Liver (tissue), 9 donors: Measurements from ENCODE around the gene TP73. TPM values are rescaled to one million over a fixed set of nuclear protein-coding genes. Genes with fewer than 3 reads are reported as not detected.

ENCODE experiments used
- DNase-seq: peaks from one replicate; pipeline ENCODE4 v3.0.0-alpha.2; 2017; ENCODE audit warnings: low spot score
- H3K27ac ChIP-seq, 2 donors: one replicate each; pipeline ENCODE4 v1.7.0; 2013; ENCODE audit warnings: inconsistent platforms in 2 of 2, low read length in 2 of 2, control low read depth in 1 of 2, low read depth in 1 of 2, mild to moderate bottlenecking in 1 of 2
- H3K27me3 ChIP-seq, 4 donors: one replicate each; pipeline versions ENCODE4 v1.6.1 to v1.7.0; 2013; ENCODE audit warnings: low read length in 3 of 4, inconsistent platforms in 1 of 4, mild to moderate bottlenecking in 1 of 4, moderate library complexity in 1 of 4; ENCODE audit not compliant: control insufficient read depth in 4 of 4, insufficient read depth in 4 of 4
- H3K36me3 ChIP-seq, 4 donors: one replicate each; pipeline versions ENCODE4 v1.6.1 to v1.7.0; 2013; ENCODE audit warnings: low read length in 3 of 4, mild to moderate bottlenecking in 3 of 4, low read depth in 1 of 4, moderate library complexity in 1 of 4; ENCODE audit not compliant: control insufficient read depth in 4 of 4, insufficient read depth in 3 of 4
- H3K4me1 ChIP-seq, 4 donors: one replicate each; pipeline versions ENCODE4 v1.6.1 to v1.7.0; 2013; ENCODE audit warnings: low read length in 3 of 4, mild to moderate bottlenecking in 3 of 4, moderate library complexity in 1 of 4; ENCODE audit not compliant: control insufficient read depth in 4 of 4, insufficient read depth in 4 of 4
- H3K4me3 ChIP-seq, 3 donors: one replicate each; pipeline versions ENCODE4 v1.6.1 to v1.7.0; 2013; ENCODE audit warnings: low read length in 3 of 3, control low read depth in 1 of 3, low read depth in 1 of 3, mild to moderate bottlenecking in 1 of 3
- H3K9ac ChIP-seq, 2 donors: one replicate each; pipeline ENCODE4 v1.7.0; 2013; ENCODE audit warnings: low read length in 2 of 2, mild to moderate bottlenecking in 2 of 2, moderate library complexity in 2 of 2, control low read depth in 1 of 2, low read depth in 1 of 2
- H3K9me3 ChIP-seq, 4 donors: one replicate each; pipeline versions ENCODE4 v1.6.1 to v1.7.0; 2013; ENCODE audit warnings: low read length in 3 of 4; ENCODE audit not compliant: control insufficient read depth in 4 of 4
- ATF3 ChIP-seq: IDR thresholded peaks from 2 replicates; pipeline ENCODE4 v1.6.1; 2016; ENCODE audit warnings: antibody characterized with exemption
- EGR1 ChIP-seq, 2 donors: IDR thresholded peaks; 2 replicates each; pipeline ENCODE4 v1.6.1; 2016 to 2018; ENCODE audit warnings: antibody characterized with exemption in 2 of 2, low read depth in 2 of 2
- FOXA1 ChIP-seq: IDR thresholded peaks from 2 replicates; pipeline ENCODE4 v1.6.1; 2016; ENCODE audit warnings: antibody characterized with exemption
- FOXA2 ChIP-seq: IDR thresholded peaks from 2 replicates; pipeline ENCODE4 v1.6.1; 2016; ENCODE audit warnings: antibody characterized with exemption
- GABPA ChIP-seq, 2 donors: IDR thresholded peaks in 1 of 2; conservative IDR thresholded peaks in 1 of 2; 2 replicates each; pipeline ENCODE4 v1.6.1; 2016; ENCODE audit warnings: antibody characterized with exemption in 2 of 2, mild to moderate bottlenecking in 1 of 2, moderate library complexity in 1 of 2
- HNF4A ChIP-seq, 2 donors: conservative IDR thresholded peaks; 2 replicates each; pipeline ENCODE4 v1.6.1; 2016; ENCODE audit warnings: antibody characterized with exemption in 2 of 2, mild to moderate bottlenecking in 2 of 2
- HNF4G ChIP-seq: IDR thresholded peaks from 2 replicates; pipeline ENCODE4 v1.6.1; 2016; ENCODE audit warnings: antibody characterized with exemption
- JUND ChIP-seq, 2 donors: IDR thresholded peaks; 2 replicates each; pipeline ENCODE4 v1.6.1; 2016; ENCODE audit warnings: antibody characterized with exemption in 2 of 2
- NR2F2 ChIP-seq: IDR thresholded peaks from 2 replicates; pipeline ENCODE4 v1.6.1; 2016; ENCODE audit warnings: antibody characterized with exemption
- RAD21 ChIP-seq, 2 donors: IDR thresholded peaks; 2 replicates each; pipeline ENCODE4 v1.6.1; 2016; ENCODE audit warnings: antibody characterized with exemption in 2 of 2, mild to moderate bottlenecking in 2 of 2
- RXRA ChIP-seq, 2 donors: IDR thresholded peaks; 2 replicates each; pipeline ENCODE4 v1.6.1; 2017 to 2018; ENCODE audit warnings: antibody characterized with exemption in 2 of 2, mild to moderate bottlenecking in 1 of 2
- SP1 ChIP-seq: IDR thresholded peaks from 2 replicates; pipeline ENCODE4 v1.6.1; 2018; ENCODE audit warnings: antibody characterized with exemption, mild to moderate bottlenecking
- TAF1 ChIP-seq: conservative IDR thresholded peaks from 2 replicates; pipeline ENCODE4 v1.6.1; 2016; ENCODE audit warnings: antibody characterized with exemption, mild to moderate bottlenecking
- YY1 ChIP-seq: IDR thresholded peaks from 2 replicates; pipeline ENCODE4 v1.6.1; 2016; ENCODE audit warnings: antibody characterized with exemption, mild to moderate bottlenecking
- WGBS: extraction: QIAGEN DNeasy Blood & Tissue Kit; methylation state at CpG from one replicate; pipeline ENCODE4 v1.1.7; 2013; 5-methylcytosine and 5-hydroxymethylcytosine counted together
- polyA plus RNA-seq, 2 donors: library from polyadenylated mRNA; stranded (reverse) in 1 of 2; unstranded in 1 of 2; fragments of 200-250 nt in 1 of 2; fragments of >200 nt in 1 of 2; fragmentation: Nextera tagmentation in 1 of 2; extraction: Ambion mirVana in 1 of 2; gene quantifications; one replicate each; pipeline versions ENCODE4 v1.2.1 to v1.2.3, GENCODE V29; 2013 to 2015
- total RNA-seq, 2 donors: library from RNA; depleted of rRNA; stranded (reverse); fragments of >200 nt; gene quantifications; one replicate each; pipeline ENCODE4 v1.2.3, GENCODE V29; 2014
- TF ChIP-seq, protein P1 (sequence below): IDR thresholded peaks from 2 replicates; pipeline ENCODE4 v1.6.1; 2016; ENCODE audit warnings: antibody characterized with exemption
- TF ChIP-seq, protein P2 (sequence below): IDR thresholded peaks from 2 replicates; pipeline ENCODE4 v1.6.1; 2016; ENCODE audit warnings: antibody characterized with exemption, mild to moderate bottlenecking
- TF ChIP-seq, protein P3 (sequence below): fragments of 150-350 bp; IDR thresholded peaks from 2 replicates; pipeline ENCODE4 v1.5.1; 2017; ENCODE audit warnings: improper control_type of control experiment, low read depth, low read length; ENCODE audit not compliant: missing input control
- TF ChIP-seq, protein P4 (sequence below): IDR thresholded peaks from 2 replicates; pipeline ENCODE4 v1.6.1; 2016; ENCODE audit warnings: antibody characterized with exemption
- donor health status: healthy.
- donor health status: healthy.
- donor health status: healthy.
- donor health status: healthy.
- donor health status: healthy.

TP73 gene
- total and polyA plus RNA-seq, 4 donors = 0.08 to 0.29 (median 0.18) TPM

DNA sequence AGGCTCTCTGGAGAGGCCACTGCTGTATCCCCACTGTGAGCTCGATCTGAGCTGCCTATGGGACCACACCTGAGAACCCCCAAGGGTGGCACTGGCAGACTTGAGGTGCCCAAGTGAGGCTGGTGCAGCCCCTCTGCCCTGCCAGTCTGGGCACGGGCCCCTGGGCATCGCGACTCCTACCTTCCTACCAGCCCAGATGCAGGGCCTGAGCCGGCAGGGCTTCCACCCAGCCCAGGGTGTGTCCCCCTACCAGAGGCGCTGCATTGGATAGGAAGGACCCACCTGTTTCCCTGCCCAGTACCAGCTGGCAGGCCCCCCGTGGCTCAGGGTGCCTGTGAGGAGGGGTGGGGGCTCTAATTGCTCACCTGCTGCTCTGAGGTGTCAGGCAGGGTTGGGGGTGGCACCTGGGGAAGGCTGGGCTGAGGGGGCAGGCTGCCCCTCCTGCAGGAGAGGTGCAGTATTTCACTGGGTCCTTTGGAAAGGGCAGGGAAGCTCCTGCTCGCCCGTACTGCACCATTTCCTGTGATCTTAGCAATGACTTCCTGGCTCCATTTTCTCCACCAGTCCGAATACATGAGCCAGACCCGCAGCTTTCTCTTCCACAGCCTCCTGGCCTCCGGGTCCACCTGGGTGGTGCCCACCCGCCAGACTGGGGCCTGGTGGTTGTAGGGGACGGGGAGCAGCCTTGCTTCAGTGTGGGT, 11.8 kb downstream of the TP73 start (continued):
- no peak for TF ChIP-seq YY1
- TF ChIP-seq, protein P1, sequence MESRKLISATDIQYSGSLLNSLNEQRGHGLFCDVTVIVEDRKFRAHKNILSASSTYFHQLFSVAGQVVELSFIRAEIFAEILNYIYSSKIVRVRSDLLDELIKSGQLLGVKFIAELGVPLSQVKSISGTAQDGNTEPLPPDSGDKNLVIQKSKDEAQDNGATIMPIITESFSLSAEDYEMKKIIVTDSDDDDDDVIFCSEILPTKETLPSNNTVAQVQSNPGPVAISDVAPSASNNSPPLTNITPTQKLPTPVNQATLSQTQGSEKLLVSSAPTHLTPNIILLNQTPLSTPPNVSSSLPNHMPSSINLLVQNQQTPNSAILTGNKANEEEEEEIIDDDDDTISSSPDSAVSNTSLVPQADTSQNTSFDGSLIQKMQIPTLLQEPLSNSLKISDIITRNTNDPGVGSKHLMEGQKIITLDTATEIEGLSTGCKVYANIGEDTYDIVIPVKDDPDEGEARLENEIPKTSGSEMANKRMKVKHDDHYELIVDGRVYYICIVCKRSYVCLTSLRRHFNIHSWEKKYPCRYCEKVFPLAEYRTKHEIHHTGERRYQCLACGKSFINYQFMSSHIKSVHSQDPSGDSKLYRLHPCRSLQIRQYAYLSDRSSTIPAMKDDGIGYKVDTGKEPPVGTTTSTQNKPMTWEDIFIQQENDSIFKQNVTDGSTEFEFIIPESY = no peak
- no peak for TF ChIP-seq NR2F2

GRCh38 chr1:3664700-3665375, 12.5 kb downstream of the TP73 start:
- no peaks in the 10 kb centered on the region for H3K27me3 ChIP-seq
- TF ChIP-seq NR2F2 (no peak), GABPA (IDR thresholded peaks at IDR 0.05 in 1 of 2, conservative IDR thresholded peaks at IDR 0.05 in 1 of 2) (no peak), ATF3 (no peak), RAD21 (IDR thresholded peaks at IDR 0.05) (no peak), HNF4A (conservative IDR thresholded peaks at IDR 0.05) (no peak), HNF4G (no peak), TAF1 (no peak), FOXA1 (no peak), RXRA (IDR thresholded peaks at IDR 0.05) (no peak), FOXA2 (no peak), EGR1 (IDR thresholded peaks at IDR 0.05; ENCODE audit: low read depth in 2 of 2) (no peak), YY1 (no peak), JUND (IDR thresholded peaks at IDR 0.05) (no peak), SP1 (no peak)
- TF ChIP-seq, protein P2, sequence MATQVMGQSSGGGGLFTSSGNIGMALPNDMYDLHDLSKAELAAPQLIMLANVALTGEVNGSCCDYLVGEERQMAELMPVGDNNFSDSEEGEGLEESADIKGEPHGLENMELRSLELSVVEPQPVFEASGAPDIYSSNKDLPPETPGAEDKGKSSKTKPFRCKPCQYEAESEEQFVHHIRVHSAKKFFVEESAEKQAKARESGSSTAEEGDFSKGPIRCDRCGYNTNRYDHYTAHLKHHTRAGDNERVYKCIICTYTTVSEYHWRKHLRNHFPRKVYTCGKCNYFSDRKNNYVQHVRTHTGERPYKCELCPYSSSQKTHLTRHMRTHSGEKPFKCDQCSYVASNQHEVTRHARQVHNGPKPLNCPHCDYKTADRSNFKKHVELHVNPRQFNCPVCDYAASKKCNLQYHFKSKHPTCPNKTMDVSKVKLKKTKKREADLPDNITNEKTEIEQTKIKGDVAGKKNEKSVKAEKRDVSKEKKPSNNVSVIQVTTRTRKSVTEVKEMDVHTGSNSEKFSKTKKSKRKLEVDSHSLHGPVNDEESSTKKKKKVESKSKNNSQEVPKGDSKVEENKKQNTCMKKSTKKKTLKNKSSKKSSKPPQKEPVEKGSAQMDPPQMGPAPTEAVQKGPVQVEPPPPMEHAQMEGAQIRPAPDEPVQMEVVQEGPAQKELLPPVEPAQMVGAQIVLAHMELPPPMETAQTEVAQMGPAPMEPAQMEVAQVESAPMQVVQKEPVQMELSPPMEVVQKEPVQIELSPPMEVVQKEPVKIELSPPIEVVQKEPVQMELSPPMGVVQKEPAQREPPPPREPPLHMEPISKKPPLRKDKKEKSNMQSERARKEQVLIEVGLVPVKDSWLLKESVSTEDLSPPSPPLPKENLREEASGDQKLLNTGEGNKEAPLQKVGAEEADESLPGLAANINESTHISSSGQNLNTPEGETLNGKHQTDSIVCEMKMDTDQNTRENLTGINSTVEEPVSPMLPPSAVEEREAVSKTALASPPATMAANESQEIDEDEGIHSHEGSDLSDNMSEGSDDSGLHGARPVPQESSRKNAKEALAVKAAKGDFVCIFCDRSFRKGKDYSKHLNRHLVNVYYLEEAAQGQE = no peak
- TF ChIP-seq, protein P1 = no peak
- TF ChIP-seq, protein P3, sequence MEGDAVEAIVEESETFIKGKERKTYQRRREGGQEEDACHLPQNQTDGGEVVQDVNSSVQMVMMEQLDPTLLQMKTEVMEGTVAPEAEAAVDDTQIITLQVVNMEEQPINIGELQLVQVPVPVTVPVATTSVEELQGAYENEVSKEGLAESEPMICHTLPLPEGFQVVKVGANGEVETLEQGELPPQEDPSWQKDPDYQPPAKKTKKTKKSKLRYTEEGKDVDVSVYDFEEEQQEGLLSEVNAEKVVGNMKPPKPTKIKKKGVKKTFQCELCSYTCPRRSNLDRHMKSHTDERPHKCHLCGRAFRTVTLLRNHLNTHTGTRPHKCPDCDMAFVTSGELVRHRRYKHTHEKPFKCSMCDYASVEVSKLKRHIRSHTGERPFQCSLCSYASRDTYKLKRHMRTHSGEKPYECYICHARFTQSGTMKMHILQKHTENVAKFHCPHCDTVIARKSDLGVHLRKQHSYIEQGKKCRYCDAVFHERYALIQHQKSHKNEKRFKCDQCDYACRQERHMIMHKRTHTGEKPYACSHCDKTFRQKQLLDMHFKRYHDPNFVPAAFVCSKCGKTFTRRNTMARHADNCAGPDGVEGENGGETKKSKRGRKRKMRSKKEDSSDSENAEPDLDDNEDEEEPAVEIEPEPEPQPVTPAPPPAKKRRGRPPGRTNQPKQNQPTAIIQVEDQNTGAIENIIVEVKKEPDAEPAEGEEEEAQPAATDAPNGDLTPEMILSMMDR = no peak
- TF ChIP-seq, protein P4, sequence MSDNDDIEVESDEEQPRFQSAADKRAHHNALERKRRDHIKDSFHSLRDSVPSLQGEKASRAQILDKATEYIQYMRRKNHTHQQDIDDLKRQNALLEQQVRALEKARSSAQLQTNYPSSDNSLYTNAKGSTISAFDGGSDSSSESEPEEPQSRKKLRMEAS = no peak
- H3K27ac ChIP-seq = no peak overlapping the region
- no peaks in the 10 kb centered on the region for H3K9me3 ChIP-seq
- H3K4me3 ChIP-seq = no peak overlapping the region
- no peak overlapping the region for H3K9ac ChIP-seq
- peaks cover 5 to 22% (median 8%) of the 10 kb centered on the region in 4 donors for H3K4me1 ChIP-seq
- DNase-seq = no peak
- H3K36me3 ChIP-seq = no peaks in the 10 kb centered on the region
- WGBS = 93% methylated on average over 14 of the region's 14 CpGs
